ENCODE measurements around the gene CAPN8. TPM values are rescaled to one million over a fixed set of nuclear protein-coding genes. Genes with fewer than 3 reads are reported as not detected.

The CAPN8 gene
- total RNA-seq, 1 donor from 2014 or later: not detected

DNA sequence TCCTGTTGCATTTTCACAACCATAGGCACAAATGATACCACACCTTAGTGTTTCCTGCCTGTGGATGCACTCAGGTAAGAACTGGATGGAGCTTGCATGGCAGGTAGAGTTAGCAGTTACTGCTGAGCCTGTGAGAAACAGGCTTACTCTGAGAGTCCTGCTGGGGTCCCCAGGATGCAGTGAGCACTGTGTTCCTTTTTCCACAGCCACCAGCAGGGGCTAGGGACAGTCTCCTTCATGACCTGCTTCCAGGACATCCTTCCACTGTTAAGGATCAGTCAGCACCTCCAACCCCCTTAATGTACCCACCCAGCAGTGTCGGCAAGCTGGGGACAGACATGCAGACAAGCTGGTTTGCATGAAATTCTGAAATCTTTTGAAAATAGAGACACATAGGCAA lies 16.3 kb downstream of the CAPN8 start:
- TF ChIP-seq, protein P1, sequence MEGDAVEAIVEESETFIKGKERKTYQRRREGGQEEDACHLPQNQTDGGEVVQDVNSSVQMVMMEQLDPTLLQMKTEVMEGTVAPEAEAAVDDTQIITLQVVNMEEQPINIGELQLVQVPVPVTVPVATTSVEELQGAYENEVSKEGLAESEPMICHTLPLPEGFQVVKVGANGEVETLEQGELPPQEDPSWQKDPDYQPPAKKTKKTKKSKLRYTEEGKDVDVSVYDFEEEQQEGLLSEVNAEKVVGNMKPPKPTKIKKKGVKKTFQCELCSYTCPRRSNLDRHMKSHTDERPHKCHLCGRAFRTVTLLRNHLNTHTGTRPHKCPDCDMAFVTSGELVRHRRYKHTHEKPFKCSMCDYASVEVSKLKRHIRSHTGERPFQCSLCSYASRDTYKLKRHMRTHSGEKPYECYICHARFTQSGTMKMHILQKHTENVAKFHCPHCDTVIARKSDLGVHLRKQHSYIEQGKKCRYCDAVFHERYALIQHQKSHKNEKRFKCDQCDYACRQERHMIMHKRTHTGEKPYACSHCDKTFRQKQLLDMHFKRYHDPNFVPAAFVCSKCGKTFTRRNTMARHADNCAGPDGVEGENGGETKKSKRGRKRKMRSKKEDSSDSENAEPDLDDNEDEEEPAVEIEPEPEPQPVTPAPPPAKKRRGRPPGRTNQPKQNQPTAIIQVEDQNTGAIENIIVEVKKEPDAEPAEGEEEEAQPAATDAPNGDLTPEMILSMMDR (conservative IDR thresholded peaks at IDR 0.05; ENCODE audit: low read depth, low read length): no peak
- DNase-seq (ENCODE audit: low read depth): no peak

DNA sequence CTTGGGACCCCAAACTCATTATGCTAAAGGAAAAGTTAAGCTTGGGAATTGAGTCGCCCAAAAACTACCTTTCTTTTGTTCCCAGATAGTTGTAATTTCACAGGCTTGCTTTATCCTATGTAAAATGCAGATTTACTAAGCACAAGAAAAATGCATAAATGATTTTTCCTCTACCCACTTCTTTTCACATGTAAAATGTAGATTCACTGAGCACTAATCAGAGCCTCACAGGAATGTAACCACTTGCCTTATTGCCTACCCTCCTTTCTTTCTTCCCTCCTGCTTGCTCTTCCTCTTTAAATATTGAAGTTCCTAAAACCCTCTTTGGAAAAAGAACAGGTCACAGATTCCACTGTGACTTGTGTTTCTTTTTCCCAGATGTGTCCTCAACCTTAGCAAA lies 18.3 kb downstream of the CAPN8 start:
- no peak for DNase-seq (ENCODE audit: low read depth)
- no peak overlapping the region for H3K4me3 ChIP-seq (ENCODE audit: low read depth, low read length)
- TF ChIP-seq, protein P1 (conservative IDR thresholded peaks at IDR 0.05; ENCODE audit: low read depth, low read length): no peak

More for the DNA sequence above, 16.3 kb downstream of the CAPN8 start:
- no peak overlapping the region for H3K4me3 ChIP-seq (ENCODE audit: low read depth, low read length)

DNA sequence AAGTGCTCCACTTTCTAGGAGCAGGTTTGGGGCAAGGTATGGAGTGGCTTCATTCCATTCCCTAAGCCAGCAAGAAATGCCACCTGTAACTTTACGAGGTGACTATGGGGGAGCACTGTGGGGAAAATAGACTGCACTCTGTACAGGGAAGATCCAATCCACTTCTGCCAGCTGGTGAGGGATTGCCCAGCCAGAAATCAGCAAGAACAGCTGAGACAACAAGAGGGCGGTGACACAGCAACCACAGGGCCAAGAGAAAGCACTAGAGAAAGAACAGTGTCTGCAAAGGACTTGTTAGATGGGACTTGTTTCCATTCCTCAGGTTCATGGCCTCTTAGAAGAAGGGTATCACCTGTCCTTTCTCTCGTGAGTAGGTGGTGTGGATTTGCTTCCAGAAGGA lies 19.6 kb downstream of the CAPN8 start:
- TF ChIP-seq, protein P1 (conservative IDR thresholded peaks at IDR 0.05; ENCODE audit: low read depth, low read length): no peak
- DNase-seq (ENCODE audit: low read depth): no peak
- H3K4me3 ChIP-seq (ENCODE audit: low read depth, low read length): no peak overlapping the region

DNA sequence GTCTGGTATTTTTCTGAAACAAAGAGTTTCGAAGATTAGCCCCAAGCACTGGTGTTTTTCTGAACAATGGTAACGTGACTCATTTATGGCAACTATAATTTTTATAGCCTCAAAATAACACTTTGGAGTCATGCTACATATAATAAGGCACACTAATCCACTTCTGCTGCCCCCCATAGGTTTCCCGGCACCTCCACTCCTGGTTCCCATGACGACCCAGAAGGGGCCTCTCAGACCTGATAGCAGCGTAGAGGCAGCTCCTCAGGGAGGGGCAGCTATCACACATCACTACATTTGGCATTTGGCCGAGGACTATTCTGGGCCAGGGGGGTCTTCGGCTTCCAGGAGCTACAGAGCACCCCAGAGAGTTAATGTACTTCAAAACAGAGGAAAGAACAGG lies 23.3 kb downstream of the CAPN8 start:
- DNase-seq (ENCODE audit: low read depth): no peak
- TF ChIP-seq, protein P1 (conservative IDR thresholded peaks at IDR 0.05; ENCODE audit: low read depth, low read length): no peak
- no peak overlapping the region for H3K4me3 ChIP-seq (ENCODE audit: low read depth, low read length)

DNA sequence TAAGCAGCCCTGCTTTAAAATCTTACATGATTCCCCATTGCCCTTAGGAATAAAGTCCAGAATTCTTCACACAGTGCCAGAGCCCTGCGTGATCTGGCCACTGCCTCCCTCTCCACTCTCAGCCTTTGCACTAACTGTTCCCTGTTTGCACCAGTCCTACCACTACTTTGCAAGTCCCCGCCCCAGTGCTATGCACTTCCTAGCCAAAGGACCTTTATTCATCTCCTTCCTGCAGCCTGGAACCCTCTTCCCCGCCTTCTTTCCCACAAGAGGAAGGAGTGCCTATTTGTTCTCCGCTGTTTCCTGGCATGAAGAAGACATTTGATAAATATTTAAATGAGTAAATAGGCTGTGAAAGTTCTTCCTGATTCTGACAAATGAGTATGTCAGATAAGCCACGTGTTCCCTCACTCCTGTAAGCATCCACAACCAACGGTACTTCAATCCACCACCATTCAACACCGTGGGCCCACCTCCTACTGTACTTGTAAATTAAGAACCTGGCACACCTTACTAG lies 23.9 kb downstream of the CAPN8 start:
- no peak overlapping the region for H3K4me3 ChIP-seq (ENCODE audit: low read depth, low read length)
- no peak for DNase-seq (ENCODE audit: low read depth)
- TF ChIP-seq, protein P1 (conservative IDR thresholded peaks at IDR 0.05; ENCODE audit: low read depth, low read length): no peak

DNA sequence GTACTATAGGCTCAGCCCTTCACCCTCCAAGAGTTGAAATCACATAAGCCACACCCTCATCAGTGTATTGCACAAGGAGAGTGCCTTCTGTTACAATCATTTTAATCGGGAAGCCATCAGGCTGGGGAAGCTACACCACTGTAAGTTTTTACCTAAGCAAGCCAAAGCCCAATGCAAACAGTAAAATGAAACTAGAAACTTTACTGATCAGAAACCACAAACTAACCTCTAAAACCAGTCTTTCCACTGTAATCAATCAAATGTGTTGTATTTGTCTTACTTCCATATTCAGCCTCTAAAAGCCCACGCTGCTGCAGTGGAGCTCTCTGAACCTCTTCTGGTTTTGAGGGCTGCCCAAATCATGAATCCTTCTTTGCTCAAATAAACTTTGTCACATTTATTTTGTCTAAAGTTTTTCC lies 26.2 kb downstream of the CAPN8 start:
- H3K4me3 ChIP-seq (ENCODE audit: low read depth, low read length): no peak overlapping the region
- DNase-seq (ENCODE audit: low read depth): no peak

DNA sequence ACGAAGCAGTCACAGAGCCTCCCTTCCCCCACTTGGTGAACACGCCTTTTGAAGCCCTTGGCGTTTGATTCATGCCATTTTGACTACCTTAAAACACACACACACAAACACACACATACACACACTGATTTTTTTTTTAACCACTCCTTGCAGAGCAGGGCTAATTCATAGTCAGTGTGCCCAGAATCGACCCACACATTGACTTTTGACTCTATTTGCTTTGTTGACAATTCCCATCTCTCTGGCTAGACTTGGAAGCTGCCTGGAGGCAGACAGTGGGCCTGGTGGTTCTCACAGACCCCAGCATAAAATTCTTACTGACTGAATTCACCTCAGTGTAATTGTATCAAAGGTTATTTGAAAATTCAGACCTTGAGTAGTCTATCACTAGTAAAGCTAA lies 30.3 kb downstream of the CAPN8 start:
- TF ChIP-seq, protein P1 (conservative IDR thresholded peaks at IDR 0.05; ENCODE audit: low read depth, low read length): no peak
- no peak for DNase-seq (ENCODE audit: low read depth)
- H3K4me3 ChIP-seq (ENCODE audit: low read depth, low read length): no peak overlapping the region

More for the DNA sequence above, 26.2 kb downstream of the CAPN8 start:
- TF ChIP-seq, protein P1 (conservative IDR thresholded peaks at IDR 0.05; ENCODE audit: low read depth, low read length): no peak

All from epithelial cell of proximal tubule (primary cell).